Measurements from ENCODE around the gene CYP11A1.

The CYP11A1 gene

GRCh38 chr15:74311734-74312444 is 55.6 kb downstream of the CYP11A1 start:
- Histone ChIP-seq H3K9ac (ENCODE audit: low read length) (no peak overlapping the region), H3K27me3 (ENCODE audit: control insufficient read depth, insufficient read depth, low read length) (no peaks in the 10 kb centered on the region), H3K9me3 (ENCODE audit: control insufficient read depth, low read depth, low read length) (no peaks in the 10 kb centered on the region), H3K27ac (ENCODE audit: low read length) (no peak overlapping the region), H3K4me3 (ENCODE audit: low read length) (no peak overlapping the region), H3K36me3 (ENCODE audit: control insufficient read depth, low read depth, low read length) (no peaks in the 10 kb centered on the region), H3K4me1 (ENCODE audit: control insufficient read depth, low read depth, low read length) (peaks cover 27% of the 10 kb centered on the region)

- H3K9me3 ChIP-seq (ENCODE audit: control insufficient read depth, low read depth, low read length) = no peaks in the 10 kb centered on the region
- H3K9ac ChIP-seq (ENCODE audit: low read length) = no peak overlapping the region
- H3K4me3 ChIP-seq (ENCODE audit: low read length) = peak overlapping the region; percentile 31
- no peaks in the 10 kb centered on the region for H3K36me3 ChIP-seq (ENCODE audit: control insufficient read depth, low read depth, low read length)
- H3K27ac ChIP-seq (ENCODE audit: low read length) = no peak overlapping the region
- H3K27me3 ChIP-seq (ENCODE audit: control insufficient read depth, insufficient read depth, low read length) = peaks cover 11% of the 10 kb centered on the region
- peaks cover 30% of the 10 kb centered on the region for H3K4me1 ChIP-seq (ENCODE audit: control insufficient read depth, low read depth, low read length)
Observed at GRCh38 chr15:74307827-74308811, 59.3 kb downstream of the CYP11A1 start.

GRCh38 chr15:74306781-74307217 is 60.6 kb downstream of the CYP11A1 start:
- peaks cover 21% of the 10 kb centered on the region for H3K27me3 ChIP-seq (ENCODE audit: control insufficient read depth, insufficient read depth, low read length)
- H3K9me3 ChIP-seq (ENCODE audit: control insufficient read depth, low read depth, low read length) = no peaks in the 10 kb centered on the region
- no peak overlapping the region for H3K9ac ChIP-seq (ENCODE audit: low read length)
- H3K4me3 ChIP-seq (ENCODE audit: low read length) = no peak overlapping the region
- no peaks in the 10 kb centered on the region for H3K36me3 ChIP-seq (ENCODE audit: control insufficient read depth, low read depth, low read length)
- H3K4me1 ChIP-seq (ENCODE audit: control insufficient read depth, low read depth, low read length) = peaks cover 40% of the 10 kb centered on the region
- H3K27ac ChIP-seq (ENCODE audit: low read length) = no peak overlapping the region

- no peak overlapping the region for H3K27ac ChIP-seq (ENCODE audit: low read length)
- peaks cover 33% of the 10 kb centered on the region for H3K27me3 ChIP-seq (ENCODE audit: control insufficient read depth, insufficient read depth, low read length)
- H3K4me3 ChIP-seq (ENCODE audit: low read length) = no peak overlapping the region
- H3K4me1 ChIP-seq (ENCODE audit: control insufficient read depth, low read depth, low read length) = peaks cover 43% of the 10 kb centered on the region
- no peaks in the 10 kb centered on the region for H3K9me3 ChIP-seq (ENCODE audit: control insufficient read depth, low read depth, low read length)
- no peak overlapping the region for H3K9ac ChIP-seq (ENCODE audit: low read length)
- H3K36me3 ChIP-seq (ENCODE audit: control insufficient read depth, low read depth, low read length) = no peaks in the 10 kb centered on the region
Observed at GRCh38 chr15:74305687-74306086, 61.8 kb downstream of the CYP11A1 start.

GRCh38 chr15:74304431-74304830 is 63.0 kb downstream of the CYP11A1 start:
- no peaks in the 10 kb centered on the region for H3K9me3 ChIP-seq (ENCODE audit: control insufficient read depth, low read depth, low read length)
- H3K27ac ChIP-seq (ENCODE audit: low read length) = no peak overlapping the region
- H3K27me3 ChIP-seq (ENCODE audit: control insufficient read depth, insufficient read depth, low read length) = peaks cover 45% of the 10 kb centered on the region
- H3K9ac ChIP-seq (ENCODE audit: low read length) = no peak overlapping the region
- H3K4me3 ChIP-seq (ENCODE audit: low read length) = no peak overlapping the region
- no peaks in the 10 kb centered on the region for H3K36me3 ChIP-seq (ENCODE audit: control insufficient read depth, low read depth, low read length)
- H3K4me1 ChIP-seq (ENCODE audit: control insufficient read depth, low read depth, low read length) = peaks cover 54% of the 10 kb centered on the region

- H3K27ac ChIP-seq (ENCODE audit: low read length) = no peak overlapping the region
- H3K9me3 ChIP-seq (ENCODE audit: control insufficient read depth, low read depth, low read length) = no peaks in the 10 kb centered on the region
- H3K27me3 ChIP-seq (ENCODE audit: control insufficient read depth, insufficient read depth, low read length) = peaks cover 51% of the 10 kb centered on the region
- H3K4me3 ChIP-seq (ENCODE audit: low read length) = no peak overlapping the region
- H3K9ac ChIP-seq (ENCODE audit: low read length) = no peak overlapping the region
- no peaks in the 10 kb centered on the region for H3K36me3 ChIP-seq (ENCODE audit: control insufficient read depth, low read depth, low read length)
- H3K4me1 ChIP-seq (ENCODE audit: control insufficient read depth, low read depth, low read length) = peaks cover 54% of the 10 kb centered on the region
Observed at GRCh38 chr15:74303741-74304309, 63.6 kb downstream of the CYP11A1 start.

GRCh38 chr15:74302821-74303359 is 64.6 kb downstream of the CYP11A1 start:
- H3K4me3 ChIP-seq (ENCODE audit: low read length) = no peak overlapping the region
- H3K27ac ChIP-seq (ENCODE audit: low read length) = no peak overlapping the region
- peaks cover 53% of the 10 kb centered on the region for H3K27me3 ChIP-seq (ENCODE audit: control insufficient read depth, insufficient read depth, low read length)
- H3K4me1 ChIP-seq (ENCODE audit: control insufficient read depth, low read depth, low read length) = peaks cover 45% of the 10 kb centered on the region
- no peak overlapping the region for H3K9ac ChIP-seq (ENCODE audit: low read length)
- H3K9me3 ChIP-seq (ENCODE audit: control insufficient read depth, low read depth, low read length) = no peaks in the 10 kb centered on the region
- no peaks in the 10 kb centered on the region for H3K36me3 ChIP-seq (ENCODE audit: control insufficient read depth, low read depth, low read length)

- H3K4me1 ChIP-seq (ENCODE audit: control insufficient read depth, low read depth, low read length) = peaks cover 39% of the 10 kb centered on the region
- H3K27me3 ChIP-seq (ENCODE audit: control insufficient read depth, insufficient read depth, low read length) = peaks cover 54% of the 10 kb centered on the region
- no peak overlapping the region for H3K27ac ChIP-seq (ENCODE audit: low read length)
- H3K9me3 ChIP-seq (ENCODE audit: control insufficient read depth, low read depth, low read length) = no peaks in the 10 kb centered on the region
- H3K9ac ChIP-seq (ENCODE audit: low read length) = no peak overlapping the region
- no peaks in the 10 kb centered on the region for H3K36me3 ChIP-seq (ENCODE audit: control insufficient read depth, low read depth, low read length)
- H3K4me3 ChIP-seq (ENCODE audit: low read length) = no peak overlapping the region
Observed at GRCh38 chr15:74301583-74302361, 65.7 kb downstream of the CYP11A1 start.

- peaks cover 44% of the 10 kb centered on the region for H3K27me3 ChIP-seq (ENCODE audit: control insufficient read depth, insufficient read depth, low read length)
- H3K9ac ChIP-seq (ENCODE audit: low read length) = no peak overlapping the region
- no peaks in the 10 kb centered on the region for H3K9me3 ChIP-seq (ENCODE audit: control insufficient read depth, low read depth, low read length)
- H3K4me1 ChIP-seq (ENCODE audit: control insufficient read depth, low read depth, low read length) = peaks cover 36% of the 10 kb centered on the region
- no peaks in the 10 kb centered on the region for H3K36me3 ChIP-seq (ENCODE audit: control insufficient read depth, low read depth, low read length)
- peak overlapping the region; percentile 30 for H3K4me3 ChIP-seq (ENCODE audit: low read length)
- H3K27ac ChIP-seq (ENCODE audit: low read length) = no peak overlapping the region
Observed at GRCh38 chr15:74300057-74300795, 67.2 kb downstream of the CYP11A1 start.

GRCh38 chr15:74297887-74298286 is 69.6 kb downstream of the CYP11A1 start:
- H3K4me3 ChIP-seq (ENCODE audit: low read length) = no peak overlapping the region
- H3K27ac ChIP-seq (ENCODE audit: low read length) = no peak overlapping the region
- H3K9me3 ChIP-seq (ENCODE audit: control insufficient read depth, low read depth, low read length) = no peaks in the 10 kb centered on the region
- no peak overlapping the region for H3K9ac ChIP-seq (ENCODE audit: low read length)
- H3K36me3 ChIP-seq (ENCODE audit: control insufficient read depth, low read depth, low read length) = no peaks in the 10 kb centered on the region
- H3K27me3 ChIP-seq (ENCODE audit: control insufficient read depth, insufficient read depth, low read length) = peaks cover 47% of the 10 kb centered on the region
- H3K4me1 ChIP-seq (ENCODE audit: control insufficient read depth, low read depth, low read length) = peaks cover 24% of the 10 kb centered on the region

Measured in iPS-18a (cell line).